C1 segment of cervical spinal cord (tissue), 14 donors: Measurements from ENCODE around the gene UPF2.
"Not testable (repeated sequence)": the region's sequence is repeated elsewhere in the genome, so short reads cannot be mapped to it uniquely, and the experiment has no call there.

ENCODE experiments used
- DNase-seq, 14 donors: peaks; one replicate each; lab custom pipeline; 2025; lab: John Stamatoyannopoulos, UW

UPF2 gene, protein sequence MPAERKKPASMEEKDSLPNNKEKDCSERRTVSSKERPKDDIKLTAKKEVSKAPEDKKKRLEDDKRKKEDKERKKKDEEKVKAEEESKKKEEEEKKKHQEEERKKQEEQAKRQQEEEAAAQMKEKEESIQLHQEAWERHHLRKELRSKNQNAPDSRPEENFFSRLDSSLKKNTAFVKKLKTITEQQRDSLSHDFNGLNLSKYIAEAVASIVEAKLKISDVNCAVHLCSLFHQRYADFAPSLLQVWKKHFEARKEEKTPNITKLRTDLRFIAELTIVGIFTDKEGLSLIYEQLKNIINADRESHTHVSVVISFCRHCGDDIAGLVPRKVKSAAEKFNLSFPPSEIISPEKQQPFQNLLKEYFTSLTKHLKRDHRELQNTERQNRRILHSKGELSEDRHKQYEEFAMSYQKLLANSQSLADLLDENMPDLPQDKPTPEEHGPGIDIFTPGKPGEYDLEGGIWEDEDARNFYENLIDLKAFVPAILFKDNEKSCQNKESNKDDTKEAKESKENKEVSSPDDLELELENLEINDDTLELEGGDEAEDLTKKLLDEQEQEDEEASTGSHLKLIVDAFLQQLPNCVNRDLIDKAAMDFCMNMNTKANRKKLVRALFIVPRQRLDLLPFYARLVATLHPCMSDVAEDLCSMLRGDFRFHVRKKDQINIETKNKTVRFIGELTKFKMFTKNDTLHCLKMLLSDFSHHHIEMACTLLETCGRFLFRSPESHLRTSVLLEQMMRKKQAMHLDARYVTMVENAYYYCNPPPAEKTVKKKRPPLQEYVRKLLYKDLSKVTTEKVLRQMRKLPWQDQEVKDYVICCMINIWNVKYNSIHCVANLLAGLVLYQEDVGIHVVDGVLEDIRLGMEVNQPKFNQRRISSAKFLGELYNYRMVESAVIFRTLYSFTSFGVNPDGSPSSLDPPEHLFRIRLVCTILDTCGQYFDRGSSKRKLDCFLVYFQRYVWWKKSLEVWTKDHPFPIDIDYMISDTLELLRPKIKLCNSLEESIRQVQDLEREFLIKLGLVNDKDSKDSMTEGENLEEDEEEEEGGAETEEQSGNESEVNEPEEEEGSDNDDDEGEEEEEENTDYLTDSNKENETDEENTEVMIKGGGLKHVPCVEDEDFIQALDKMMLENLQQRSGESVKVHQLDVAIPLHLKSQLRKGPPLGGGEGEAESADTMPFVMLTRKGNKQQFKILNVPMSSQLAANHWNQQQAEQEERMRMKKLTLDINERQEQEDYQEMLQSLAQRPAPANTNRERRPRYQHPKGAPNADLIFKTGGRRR

DNA sequence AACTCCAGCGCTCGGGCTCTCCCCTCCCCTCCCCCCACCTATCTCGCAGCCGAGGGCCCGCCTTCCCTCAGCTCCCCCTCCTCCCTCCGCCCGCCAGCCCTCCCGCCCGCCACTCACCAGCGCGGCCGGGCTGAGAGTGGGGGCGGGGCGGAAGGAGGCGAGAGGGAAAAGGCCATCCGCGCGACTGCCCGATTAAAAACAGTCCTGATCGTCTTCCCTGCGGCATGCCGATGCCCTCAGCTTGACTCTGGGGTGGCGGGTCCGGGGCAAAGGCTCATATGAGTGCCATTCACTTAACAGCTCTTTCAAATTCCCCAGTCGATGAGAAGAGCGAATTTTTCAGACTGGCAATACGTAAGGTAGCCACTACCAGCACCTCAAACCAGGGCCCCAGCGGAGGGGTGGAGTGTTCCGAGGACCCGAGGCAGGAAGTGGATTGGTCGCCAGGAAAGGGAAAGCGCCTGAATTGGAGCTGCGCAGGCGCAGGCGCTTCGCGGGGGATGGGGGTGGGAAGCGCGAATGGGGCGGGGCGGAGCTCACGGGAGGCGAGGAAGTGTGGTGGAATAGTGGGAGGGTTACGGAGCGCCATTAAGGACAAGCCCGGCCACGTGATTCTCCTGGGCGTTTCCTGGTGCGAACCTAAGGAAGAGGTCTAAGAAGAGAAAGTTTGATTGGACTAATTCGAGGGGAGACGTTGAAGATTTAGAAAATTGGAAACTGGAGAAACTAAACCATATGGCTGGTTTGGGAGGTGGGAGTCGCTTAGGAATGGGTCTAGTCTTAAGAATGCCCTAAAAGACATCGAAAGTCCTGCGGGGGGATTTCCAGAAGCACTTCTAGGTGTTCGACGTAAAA, at the start of gene UPF2:
TSS of gene UPF2 (minus strand) at position 13 of the 855 bp plus-strand sequence. CDS start 7,386 bp downstream, outside the sequence.
- DNase-seq: peak; percentile 97 to 99 (median 98)

DNA sequence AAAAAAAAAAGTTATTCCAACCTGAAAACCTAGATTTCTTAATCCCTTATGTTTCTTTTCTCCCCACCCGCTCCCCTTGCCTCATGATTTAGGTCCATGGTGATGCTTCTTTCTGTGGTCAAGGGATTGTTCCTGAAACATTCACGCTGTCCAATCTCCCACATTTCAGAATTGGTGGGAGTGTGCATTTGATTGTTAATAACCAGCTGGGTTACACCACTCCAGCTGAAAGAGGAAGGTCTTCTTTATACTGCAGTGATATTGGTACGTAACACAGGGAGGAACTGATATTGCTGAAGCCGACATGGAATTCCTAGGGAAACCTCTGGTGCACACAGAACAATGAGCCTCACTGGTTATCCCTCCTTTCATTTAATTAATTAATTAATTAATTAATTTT, 48.8 kb upstream of the UPF2 start:
- no peak for DNase-seq

DNA sequence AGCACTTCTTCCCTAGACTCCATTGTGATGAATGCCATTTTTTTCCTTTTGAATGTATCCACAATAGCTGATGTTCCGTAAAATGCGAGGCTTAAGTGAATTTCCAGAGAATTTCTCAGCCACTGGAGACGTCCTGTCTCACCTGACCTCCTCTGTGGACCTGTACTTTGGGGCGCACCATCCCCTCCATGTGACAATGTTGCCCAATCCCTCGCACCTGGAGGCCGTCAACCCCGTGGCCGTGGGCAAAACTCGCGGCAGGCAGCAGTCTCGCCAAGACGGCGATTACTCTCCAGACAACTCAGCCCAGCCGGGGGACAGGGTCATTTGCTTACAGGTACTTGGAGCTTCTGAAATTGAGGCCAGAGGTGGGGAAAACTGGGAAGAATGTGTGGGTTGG, 46.3 kb upstream of the UPF2 start:
- no peak for DNase-seq

DNA sequence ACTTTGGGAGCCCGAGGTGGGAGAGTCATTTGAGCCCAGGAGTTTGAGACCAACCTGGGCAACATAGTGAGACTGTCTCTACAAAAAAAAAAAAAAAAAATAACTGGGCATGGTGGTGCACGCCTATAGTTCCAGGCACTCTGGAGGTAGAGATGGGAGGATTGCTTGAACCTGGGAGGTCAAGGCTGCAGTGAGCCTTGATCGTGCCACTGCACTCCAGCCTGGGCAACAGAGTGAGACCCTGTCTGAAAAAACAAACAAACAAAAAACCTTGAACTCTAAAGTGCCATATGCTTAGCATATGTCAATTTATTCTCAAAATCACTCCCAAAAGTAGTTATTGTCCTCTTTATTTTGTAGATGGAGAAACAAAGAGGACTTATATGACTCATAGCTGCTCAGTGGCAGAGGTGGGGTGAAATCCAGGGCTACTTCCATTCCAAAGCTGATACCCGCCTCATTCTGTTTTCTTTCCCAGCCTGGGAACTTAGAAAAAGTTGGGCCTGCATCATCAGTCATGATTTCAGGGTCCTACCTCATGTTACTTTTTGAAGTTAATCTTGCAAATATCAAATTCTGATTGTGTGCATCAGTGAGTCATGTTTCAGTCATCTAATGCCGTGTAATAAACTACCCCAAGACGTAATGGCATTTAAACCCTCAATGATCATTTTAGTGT, 39.4 kb upstream of the UPF2 start:
- no peak for DNase-seq

DNA sequence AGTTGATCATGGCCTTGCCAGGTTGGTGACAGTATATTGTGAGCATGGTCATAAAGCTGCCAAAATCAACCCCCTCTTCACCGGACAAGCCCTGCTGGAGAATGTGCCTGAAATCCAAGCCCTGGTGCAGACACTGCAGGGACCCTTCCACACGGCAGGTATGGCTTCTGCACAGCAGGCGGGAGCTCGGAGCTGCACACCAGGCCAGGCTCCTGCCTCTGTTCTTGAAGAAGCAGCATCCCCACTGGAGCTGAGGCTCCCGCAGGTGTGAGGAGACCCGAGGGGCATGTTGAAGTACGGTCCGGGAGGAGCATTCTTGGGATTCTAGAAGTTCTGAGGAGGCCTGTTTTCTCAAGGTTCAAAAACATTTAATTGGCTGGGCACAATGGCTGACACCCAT, 38.9 kb upstream of the UPF2 start:
- DNase-seq: no peak

DNA sequence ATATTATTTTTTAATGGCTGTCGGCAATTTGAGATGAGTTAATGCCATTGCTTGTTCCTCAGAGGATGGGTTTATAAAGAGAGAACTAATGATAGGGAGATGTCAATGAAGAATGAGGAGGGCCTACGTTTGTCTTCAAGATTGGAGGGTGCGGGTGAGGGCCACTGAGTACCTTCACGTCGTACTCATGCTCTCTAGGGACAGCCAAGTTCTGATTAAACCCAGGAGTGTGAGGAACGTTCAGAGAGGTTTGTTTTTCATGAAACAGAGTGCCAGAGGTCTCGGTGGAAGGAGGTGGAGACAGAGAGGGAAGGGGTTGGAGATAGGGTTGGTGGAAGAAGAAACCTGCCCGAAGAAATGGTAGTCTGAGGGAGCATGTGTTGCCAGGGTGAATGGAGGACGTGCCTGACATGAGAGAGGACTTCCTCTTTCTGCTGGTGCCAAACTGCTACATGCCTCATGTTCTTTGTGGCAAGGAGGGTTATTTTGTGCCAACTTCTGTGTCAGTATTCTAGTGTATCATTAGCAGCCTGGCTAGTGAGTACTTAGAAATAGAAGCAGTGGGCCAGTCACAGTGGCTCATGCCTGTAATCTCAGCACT, 35.1 kb upstream of the UPF2 start:
- DNase-seq: peak in 4 of 14 donors; percentile 1 to 12 (median 6)

DNA sequence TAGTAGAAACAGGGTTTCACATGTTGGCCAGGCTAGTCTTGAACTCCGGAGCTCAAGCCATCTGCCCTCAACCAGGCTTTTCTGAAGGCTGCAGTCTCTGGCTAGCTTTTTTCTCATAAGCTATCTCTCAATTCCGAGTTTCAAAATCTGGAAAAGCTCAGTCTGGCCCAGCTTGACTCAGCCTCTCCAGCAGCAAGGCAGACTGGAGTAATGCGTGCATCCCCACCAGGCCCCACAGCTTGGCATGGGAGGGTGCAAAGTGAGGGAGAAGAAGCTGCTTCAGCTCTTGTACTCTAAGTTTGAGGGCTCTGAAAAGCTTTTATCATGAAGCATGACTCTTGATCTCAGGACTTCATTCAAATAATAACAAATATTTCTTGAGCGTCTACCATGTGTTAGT, 30.9 kb upstream of the UPF2 start:
- no peak for DNase-seq

DNA sequence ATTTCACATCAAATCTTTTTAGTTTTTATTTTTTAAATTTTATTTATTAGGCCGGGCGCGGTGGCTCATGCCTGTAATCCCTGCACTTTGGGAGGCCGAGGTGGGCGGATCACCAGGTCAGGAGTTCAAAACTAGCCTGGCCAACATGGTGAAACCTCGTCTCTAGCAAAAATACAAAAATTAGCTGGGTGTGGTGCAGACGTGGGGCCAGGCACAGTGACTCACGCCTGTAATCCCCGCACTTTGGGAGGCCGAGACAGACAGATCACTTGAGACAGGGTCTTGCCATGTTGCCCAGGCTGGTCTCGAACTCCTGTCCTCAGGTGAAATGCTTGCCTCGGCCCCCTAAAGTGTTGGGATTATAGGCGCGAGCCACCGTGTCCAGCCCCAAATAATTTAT, 28.8 kb upstream of the UPF2 start:
- not testable (repeated sequence) for DNase-seq

DNA sequence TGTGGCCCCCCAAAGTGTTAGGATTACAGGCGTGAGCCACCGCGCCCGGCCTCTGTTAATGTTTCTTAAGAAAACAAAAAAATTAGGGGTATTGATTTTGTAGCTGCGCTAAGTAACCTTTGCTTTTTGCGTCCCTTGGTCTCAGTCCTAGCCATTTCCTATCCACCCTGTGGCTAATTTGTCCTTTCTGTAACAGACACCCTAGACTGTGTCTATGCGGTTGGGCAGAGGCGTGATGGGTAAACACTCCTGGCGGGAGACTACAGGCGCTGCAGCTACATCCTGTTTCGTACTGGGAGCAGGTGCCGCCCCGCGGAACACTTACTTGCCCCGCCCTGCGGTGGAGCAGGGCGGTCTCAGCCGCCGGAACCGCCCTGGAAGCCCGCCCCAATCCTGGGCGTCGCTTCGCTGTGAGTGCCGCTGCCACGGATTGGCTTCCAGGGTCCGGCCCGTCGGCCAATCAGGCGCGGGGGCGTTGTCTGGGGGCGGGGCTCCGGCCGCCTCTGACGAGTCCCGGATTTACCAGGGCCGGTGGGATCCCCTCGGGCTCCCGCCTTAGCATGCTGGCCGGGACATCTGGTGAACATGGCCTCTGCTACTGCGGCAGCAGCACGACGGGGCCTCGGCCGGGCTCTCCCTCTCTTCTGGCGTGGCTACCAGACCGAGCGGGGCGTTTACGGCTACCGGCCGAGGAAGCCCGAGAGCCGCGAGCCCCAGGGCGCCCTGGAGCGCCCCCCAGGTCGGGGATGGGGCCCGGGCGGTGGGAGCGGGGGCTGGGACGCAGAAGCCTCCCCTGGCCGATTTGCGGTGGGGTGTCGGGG, 26.1 kb upstream of the UPF2 start, which contains the start of gene DHTKD1:
TSS of gene DHTKD1 (plus strand) at position 506 of the 821 bp plus-strand sequence. CDS start at position 586, 80 bp downstream.
- peak; percentile 71 to 98 (median 96) for DNase-seq

DNA sequence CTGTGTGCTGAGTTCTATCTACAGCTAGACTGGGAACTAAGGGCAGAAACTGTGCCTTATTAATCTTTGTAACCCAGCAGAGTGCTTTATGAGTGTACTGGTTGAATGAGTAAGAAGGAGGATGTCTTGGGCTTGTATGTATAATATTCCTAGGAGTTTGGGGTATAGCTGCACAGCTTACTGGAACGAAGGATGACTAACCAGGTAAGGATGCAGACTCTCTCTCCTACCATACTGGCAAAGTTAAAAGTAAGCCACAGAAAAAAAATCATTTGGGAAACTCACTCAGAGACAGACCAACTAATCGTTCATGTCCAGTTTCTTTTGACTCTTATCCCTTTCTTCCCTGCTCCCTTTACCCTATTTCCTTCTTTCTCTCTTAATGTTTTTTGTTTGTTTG, 24.7 kb upstream of the UPF2 start:
- DNase-seq: no peak

DNA sequence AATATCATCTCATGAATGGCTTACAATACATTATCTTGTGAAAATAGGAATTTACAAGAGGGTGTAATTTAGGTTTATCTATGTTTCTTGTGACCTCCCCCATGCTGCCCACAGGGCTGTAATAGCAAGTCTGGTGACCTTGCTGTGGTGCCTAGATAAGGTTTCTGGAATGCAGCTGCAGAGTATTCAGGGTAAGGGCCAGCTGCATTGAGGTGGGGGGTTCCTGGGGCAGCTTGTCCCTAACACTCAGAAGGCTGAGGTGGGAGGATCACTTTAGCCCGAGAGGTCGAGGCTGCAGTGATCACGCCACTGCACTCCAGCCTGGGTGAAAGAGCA, 20.8 kb upstream of the UPF2 start:
- DNase-seq: no peak

DNA sequence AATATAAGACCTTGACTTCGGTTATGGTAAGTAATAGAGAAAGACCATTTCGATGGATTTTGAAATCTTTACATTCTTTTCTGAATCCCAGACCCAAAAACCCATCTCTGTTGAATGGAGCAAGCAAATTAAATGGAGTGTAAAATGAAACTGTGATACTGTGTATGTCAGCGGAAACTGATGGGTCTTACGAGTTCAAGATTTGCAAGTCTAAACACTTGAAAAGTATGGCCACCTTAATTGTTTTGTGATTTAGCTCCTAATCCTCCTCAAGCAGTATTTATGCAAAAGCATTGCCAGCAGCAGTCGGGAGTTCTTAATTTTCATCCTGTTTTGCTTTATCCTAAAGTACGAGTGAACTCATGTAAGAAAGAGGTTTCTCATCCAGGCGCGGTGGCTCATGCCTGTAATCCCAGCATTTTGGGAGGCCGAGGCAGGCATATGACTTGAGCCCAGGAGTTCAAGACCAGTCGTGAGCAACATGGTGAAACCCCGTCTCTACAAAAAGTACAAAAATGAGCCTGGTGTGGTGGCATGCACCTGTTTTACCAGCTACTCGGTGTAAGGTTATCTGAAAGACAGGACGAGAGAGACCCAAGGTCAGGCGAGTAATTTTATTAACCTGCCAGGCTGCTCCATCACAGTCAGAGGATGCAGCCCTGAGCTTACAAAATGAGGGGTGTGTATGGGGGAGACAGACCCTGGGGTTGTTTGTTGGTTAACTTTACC, 20.3 kb upstream of the UPF2 start:
- DNase-seq: no peak

DNA sequence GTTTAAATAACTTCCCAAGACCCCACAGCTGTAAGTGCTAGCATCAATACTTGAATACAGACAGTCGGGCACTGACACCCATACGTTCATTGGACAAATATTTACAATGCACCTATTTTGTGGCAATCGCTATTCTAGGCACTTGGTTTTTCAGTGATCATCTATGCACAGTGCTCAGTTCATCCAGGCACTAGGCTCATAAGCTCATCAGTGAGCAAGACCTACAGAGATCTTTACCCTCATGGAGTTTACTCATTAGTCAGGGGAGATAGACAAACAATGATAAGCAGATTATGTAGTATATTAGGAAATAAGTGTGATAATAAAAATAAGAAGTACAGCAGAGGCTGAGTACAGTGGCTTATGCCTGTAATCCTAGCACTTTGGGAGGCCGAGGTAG, 18.5 kb upstream of the UPF2 start:
- no peak for DNase-seq

DNA sequence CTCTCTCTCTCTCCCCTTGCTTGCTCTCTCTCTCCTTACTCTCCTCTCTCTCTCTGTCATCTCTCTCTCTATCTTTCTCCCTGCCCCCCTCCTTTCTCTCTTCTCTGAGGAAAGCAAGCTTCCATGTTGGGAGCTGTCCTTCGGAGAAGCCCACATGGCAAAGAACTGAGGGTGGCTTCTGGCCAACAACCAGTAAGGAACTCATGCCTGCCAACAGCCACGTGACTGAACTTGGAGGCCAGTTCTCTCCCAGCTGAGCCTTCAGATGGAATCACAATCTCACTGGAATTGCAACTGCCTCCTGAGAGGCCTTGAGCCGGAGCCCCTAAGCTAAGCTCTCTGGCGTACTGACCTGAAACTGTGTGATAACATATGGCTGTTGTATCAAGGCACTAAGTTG, 14.1 kb upstream of the UPF2 start:
- DNase-seq: no peak

DNA sequence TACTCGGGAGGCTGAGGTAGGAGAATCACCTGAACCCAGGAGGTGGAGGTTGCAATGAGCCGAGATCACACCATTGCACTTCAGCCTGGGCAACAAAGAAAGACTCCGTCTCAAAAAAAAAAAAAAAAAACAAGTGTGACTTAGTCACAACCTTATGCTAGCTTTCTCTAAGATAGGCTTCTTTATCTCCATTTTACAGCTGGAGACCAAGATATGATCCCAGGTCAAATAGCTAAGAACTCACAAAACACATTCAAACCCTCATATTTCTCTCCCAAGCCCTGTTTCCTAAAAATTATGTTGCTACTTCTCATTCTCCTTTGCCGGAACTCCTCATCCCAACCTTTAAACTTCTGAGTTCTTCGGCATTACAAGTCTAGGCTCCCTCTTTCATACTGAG, 13.1 kb upstream of the UPF2 start:
- no peak for DNase-seq

DNA sequence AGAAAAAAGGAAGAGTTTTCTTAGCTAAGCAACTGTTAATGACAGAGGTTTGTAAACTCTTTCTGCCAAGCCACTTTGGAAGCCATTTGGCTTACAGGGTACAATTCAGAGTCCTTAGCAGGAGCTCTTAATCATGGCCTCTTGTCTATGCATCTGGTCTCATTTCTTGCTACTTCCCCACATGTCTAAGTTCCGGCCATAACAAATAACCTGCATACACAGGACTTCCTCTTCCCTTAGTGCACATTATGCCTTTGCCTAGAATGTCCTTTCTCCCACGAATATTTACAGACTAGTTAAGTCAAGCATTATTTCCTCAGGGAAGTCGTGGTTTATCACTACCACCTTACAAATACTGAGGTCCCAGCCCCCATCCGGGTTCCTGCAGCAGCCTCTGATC, 8.6 kb upstream of the UPF2 start:
- DNase-seq: no peak

DNA sequence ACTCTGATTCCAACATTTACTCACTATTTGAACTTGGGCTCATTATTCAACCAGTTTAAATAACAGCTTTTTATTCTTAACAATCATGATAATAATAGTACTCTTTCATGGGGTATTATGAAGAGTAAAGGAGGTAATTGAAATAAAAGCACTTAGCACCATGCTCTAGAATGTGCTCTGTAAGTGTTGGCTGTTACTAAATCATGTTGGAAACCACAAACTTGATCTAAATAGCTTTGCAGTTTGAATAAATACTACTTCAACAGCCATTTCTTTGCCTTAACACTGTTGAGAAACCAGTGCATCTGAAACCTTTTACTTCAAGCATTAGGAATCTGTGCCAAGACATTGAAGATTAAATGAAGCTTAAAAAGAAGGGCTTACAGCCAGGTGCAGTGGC, 7.9 kb upstream of the UPF2 start:
- DNase-seq: no peak

DNA sequence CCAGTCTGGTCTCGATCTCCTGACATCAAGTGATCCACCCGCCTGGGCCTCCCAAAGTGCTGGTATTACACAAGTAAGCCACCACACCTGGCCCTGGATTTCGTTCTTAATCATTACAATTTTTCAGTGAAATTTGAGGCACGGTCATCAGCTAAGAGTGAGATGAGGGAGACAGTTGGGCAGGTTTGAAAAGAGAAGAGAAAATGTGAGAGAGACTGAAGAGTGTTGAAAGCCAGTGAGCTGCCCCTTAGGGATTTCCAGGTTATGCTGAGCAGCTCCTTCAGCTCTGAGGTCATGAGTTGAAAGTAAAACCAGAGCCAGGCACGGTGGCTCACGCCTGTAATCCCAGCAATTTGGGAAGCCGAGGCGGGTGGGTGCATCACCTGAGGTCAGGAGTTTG, 5.9 kb upstream of the UPF2 start:
- DNase-seq: no peak
